D721Med (cell line): ENCODE results near the gene PTPRA.

Experiments used
- DNase-seq: peaks from one replicate; pipeline ENCODE4 v3.0.0; 2011; ENCODE audit warnings: low spot score; ENCODE audit not compliant: insufficient read length
- FAIRE-seq: peaks from 2 replicates; lab custom pipeline; 2011; peaks lifted over from hg19 to GRCh38; lab: Jason Lieb, UNC
- TF ChIP-seq, protein P1 (sequence below): IDR thresholded peaks from 2 replicates; pipeline ENCODE4 v1.5.1; 2012; ENCODE audit warnings: mild to moderate bottlenecking, control low read depth; ENCODE audit not compliant: insufficient read depth; ENCODE audit errors: missing control alignments

The PTPRA gene

GRCh38 chr20:3038454-3038853 lies 165.2 kb downstream of the PTPRA start:
- DNase-seq, result no peak
- FAIRE-seq, result no peak
- TF ChIP-seq, protein P1, sequence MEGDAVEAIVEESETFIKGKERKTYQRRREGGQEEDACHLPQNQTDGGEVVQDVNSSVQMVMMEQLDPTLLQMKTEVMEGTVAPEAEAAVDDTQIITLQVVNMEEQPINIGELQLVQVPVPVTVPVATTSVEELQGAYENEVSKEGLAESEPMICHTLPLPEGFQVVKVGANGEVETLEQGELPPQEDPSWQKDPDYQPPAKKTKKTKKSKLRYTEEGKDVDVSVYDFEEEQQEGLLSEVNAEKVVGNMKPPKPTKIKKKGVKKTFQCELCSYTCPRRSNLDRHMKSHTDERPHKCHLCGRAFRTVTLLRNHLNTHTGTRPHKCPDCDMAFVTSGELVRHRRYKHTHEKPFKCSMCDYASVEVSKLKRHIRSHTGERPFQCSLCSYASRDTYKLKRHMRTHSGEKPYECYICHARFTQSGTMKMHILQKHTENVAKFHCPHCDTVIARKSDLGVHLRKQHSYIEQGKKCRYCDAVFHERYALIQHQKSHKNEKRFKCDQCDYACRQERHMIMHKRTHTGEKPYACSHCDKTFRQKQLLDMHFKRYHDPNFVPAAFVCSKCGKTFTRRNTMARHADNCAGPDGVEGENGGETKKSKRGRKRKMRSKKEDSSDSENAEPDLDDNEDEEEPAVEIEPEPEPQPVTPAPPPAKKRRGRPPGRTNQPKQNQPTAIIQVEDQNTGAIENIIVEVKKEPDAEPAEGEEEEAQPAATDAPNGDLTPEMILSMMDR, result no peak

DNA sequence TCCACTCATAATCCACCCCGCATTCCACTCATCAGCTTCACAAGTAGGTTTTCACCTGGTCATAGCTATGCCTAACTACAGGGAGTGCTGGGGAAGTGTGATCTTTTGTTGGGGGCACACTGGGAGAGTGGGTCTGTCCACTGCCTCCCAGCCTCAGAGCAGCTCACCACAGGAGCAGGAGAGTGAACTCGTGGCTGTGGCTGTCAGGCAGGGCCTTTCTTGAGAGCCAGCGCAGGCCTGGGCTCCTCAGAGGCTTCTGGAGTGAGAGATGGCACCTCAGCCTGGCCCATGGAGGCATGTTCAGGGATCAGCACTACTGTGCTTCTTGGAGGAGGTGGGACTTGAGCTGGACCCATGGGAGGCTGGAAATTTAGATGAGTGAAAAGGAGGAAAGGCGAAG lies 166.1 kb downstream of the PTPRA start:
- DNase-seq (no peak), FAIRE-seq (no peak)
- TF ChIP-seq, protein P1, result no peak

DNA sequence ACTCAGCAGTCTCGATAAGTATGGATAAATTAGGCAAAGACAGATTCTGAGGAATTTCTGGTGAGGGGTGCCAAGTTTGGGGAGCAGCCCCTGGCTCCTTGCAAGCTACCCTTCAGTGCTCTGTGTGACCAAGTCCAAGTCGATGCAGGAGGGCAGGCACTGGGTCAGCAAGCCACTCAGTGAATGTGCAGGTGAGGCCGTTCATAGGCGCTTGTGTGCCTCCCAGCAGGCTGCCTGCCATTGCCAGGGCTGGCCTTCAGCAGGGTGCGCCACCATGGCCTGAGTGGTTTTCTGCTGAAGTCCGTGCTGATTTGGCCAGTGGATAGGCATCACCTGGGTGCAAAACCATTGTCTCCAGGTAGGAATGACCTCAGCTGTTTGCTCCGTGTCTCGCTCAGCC lies 166.8 kb downstream of the PTPRA start:
- DNase-seq, result no peak
- TF ChIP-seq, protein P1, result no peak
- FAIRE-seq, result no peak

GRCh38 chr20:3041854-3042409 lies 168.7 kb downstream of the PTPRA start:
- DNase-seq, result no peak
- TF ChIP-seq, protein P1, result no peak
- FAIRE-seq, result no peak

GRCh38 chr20:3042625-3043024 lies 169.3 kb downstream of the PTPRA start:
- DNase-seq (no peak), FAIRE-seq (no peak)
- TF ChIP-seq, protein P1, result no peak

GRCh38 chr20:3043322-3043721 lies 170.0 kb downstream of the PTPRA start, which contains the start of gene GNRH2:
Gene GNRH2 (plus strand): TSS chr20:3043622. CDS start chr20:3044415, 793 bp downstream.
- TF ChIP-seq, protein P1, result no peak
- no peak for DNase-seq
- no peak for FAIRE-seq

DNA sequence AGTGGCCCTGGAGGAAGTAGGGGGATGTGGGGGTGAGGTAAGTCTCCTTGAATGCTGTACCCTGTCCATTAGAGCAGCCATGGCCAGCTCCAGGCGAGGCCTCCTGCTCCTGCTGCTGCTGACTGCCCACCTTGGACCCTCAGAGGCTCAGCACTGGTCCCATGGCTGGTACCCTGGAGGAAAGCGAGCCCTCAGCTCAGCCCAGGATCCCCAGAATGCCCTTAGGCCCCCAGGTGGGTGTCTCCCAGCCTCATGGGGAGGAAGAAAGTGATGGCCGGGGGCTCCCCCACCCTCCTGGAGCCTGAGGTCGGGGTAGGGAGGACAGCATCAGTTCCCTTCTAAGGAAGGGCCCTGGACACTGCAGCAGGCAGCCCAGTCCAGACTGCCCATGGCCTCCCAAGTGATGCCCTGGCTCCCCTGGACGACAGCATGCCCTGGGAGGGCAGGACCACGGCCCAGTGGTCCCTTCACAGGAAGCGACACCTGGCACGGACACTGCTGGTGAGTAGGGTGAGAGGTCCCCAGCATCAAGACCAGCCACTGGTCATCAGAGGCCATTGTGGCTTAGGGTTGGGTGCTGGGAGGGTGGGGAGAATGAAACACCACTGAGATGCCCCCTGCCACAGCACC lies 171.2 kb downstream of the PTPRA start:
- TF ChIP-seq, protein P1, result no peak
- FAIRE-seq (no peak), DNase-seq (no peak)
